NCI-H128 (cell line): ENCODE data around the gene RAI1.
"Not testable (repeated sequence)": the region's sequence is repeated elsewhere in the genome, so short reads cannot be mapped to it uniquely, and the experiment has no call there.

Source experiments
- DNase-seq: peaks from one replicate; lab custom pipeline; 2025; ENCODE audit not compliant: unreplicated experiment; lab: John Stamatoyannopoulos, UW

Gene RAI1

GRCh38 chr17:17663160-17664063 lies 17.8 kb upstream of the RAI1 start:
- DNase-seq: no peak

DNA sequence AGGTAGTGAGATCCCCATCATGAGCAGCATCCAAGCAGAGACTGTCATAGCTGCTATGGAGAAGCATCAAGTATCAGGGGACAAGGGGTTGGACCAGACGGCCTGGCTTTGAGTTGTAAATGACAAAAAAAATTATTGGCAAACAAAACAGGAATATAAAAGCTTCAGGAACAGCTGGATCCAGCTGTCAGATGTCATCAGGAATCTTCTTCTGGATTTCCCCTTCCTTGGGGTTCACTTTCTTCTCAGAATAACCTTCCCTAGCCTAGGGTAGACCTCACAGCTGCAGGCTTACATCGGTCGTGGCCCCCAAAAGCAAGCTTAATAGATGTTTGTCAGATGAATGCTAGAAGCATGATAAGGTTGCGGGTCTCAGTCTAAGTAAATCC lies 17.2 kb upstream of the RAI1 start:
- no peak for DNase-seq

DNA sequence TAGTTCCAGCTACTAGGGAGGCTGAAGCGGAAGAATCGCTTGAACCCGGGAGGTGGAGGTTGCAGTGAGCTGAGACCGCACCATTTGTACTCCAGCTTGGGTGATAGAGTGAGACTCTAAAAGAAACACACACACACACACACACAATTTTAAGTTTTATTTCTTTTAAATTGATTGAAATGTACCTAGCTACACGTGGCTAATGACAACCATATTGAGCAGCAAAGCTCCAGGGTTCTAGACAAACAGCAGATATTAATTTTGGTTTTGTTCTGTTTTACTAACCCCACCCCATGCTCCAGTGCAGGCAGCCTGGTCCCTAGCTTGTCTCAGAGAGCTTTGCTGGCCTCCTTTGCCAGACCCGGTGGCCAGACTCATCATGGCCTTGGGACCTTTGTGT lies 16.0 kb upstream of the RAI1 start:
- no peak for DNase-seq

GRCh38 chr17:17666111-17666714 lies 15.0 kb upstream of the RAI1 start:
- DNase-seq: no peak

DNA sequence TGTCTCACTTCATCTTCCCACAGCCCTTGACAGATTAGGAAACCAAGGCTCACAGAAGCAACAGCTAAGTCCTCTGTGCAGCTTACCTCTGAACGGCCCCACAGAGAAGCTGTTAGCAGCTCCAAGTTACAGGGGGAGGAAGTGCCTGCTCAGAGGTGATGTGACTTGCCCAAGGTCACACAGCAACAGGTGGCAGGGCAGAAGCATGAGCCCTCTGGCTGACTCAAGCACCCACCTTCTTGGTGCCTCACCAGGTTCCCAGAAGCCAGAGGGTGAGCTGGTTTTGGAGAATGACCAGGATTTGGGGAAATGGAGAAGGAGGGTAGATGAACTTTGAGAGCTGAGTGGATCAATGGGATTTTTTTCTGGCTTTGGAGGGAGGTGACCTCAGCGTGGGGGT lies 14.0 kb upstream of the RAI1 start:
- no peak for DNase-seq

- no peak for DNase-seq
Measured at GRCh38 chr17:17667947-17668346, 13.3 kb upstream of the RAI1 start.

- DNase-seq: no peak
Measured at GRCh38 chr17:17668358-17668757, 12.9 kb upstream of the RAI1 start.

DNA sequence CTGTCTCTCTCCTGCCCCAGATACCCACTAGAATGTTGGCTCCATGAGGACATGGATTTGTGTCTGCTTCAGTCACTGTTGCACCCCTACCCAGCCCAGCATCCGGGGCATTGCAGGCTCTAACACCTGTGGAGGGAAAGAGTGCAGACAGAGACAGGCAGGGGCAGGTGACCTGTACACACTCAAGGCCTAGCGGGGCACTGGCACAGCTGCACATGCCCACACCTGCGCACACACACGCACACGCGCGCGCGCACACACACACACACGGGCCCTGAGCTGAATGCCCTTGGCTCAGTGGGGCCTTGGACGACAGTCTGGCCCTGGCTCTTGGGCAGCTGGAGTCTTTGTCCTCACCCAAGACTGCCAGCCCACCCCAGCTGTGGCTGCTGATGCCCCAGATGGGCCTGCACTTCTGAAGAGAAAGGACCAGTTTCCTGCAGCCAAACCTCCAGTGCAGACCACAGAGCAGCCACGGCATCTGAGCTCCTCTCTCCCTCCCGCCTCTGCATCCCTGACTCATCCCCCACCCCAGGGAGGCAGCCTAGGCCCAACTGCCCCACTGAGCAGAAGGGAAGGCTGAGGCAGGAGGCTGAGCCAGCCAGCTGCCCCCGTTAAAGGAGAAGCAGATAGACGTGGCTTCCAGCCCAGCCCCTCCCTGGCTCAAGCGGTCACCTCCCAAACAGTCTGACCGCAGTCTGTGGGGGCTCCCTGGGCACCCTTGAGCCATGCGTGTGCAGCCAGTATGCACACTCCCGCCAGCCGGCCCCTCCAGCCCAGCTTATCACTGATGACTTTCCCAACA lies 12.3 kb upstream of the RAI1 start:
- no peak for DNase-seq

GRCh38 chr17:17669580-17670235 lies 11.6 kb upstream of the RAI1 start:
- no peak for DNase-seq

DNA sequence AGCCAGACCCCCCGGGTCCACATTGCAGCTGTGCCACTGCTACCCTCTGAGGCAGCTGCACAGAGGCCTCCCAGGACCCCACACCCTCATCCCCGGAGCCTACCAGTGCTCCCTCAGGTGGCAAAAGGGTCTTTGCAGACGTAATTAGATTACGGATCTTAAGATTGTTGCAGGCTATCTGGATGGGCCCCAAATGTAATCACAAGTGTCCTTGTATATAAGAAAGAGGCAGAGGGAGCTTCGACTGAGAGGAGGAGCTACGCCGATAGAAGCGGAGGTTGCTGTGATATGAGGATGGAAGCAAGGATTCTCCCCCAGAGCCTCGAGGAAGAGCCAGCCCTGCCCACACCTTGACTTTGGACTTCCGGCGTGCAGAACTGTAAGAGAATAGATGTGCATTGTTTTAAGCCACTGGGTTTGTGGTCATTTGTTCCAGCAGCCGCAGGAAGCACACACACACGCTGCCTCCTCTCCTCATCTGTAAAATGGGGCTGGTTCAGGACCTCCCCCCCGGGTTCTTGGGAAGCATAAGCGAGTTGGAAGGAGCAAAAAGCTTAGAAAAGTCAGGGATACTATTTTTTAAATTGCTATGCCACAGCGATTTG lies 10.5 kb upstream of the RAI1 start:
- DNase-seq: no peak

DNA sequence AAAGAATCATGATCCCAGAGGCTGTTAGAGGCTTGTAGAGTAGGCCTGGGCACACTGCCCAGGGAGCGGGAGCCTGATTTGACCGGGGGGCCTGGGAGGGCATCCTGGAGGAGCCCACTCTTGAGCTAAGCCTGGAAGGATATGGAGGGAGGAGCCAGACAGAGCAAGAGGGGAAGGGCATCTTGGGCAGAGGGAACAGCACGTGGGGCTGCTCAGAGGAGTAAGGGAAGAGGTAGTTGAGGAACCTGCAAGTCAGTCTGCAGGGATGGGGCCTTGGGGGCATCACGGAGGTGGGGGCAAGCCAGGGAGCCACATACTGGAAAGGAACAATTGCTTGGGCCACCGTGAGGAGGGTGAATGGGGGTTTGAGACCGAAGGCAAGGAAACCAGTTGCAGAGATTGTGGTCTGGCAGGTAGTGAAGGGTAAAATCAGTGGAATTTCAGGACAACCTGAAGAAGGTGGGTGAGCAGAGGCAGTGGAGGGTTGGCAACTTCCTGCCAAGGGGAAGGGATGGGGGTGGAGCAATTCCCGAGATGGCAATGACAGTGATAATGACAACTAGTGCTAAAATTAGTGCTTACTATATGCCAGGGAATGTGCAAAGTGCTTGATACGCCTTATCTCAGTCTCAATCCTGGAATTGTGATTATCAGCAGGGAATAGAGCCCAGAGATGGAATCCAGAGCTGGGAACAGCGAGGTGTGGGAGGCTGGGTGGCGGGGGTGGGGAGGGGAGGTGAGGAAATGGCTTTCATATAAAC lies 9.7 kb upstream of the RAI1 start:
- no peak for DNase-seq

GRCh38 chr17:17672453-17673368 lies 8.5 kb upstream of the RAI1 start:
- DNase-seq: no peak

GRCh38 chr17:17675416-17675815 lies 5.8 kb upstream of the RAI1 start:
- no peak for DNase-seq

- DNase-seq: no peak
Measured at GRCh38 chr17:17675925-17676534, 5.2 kb upstream of the RAI1 start.

- DNase-seq: no peak
Measured at GRCh38 chr17:17676752-17677151, 4.5 kb upstream of the RAI1 start.

- no peak for DNase-seq
Measured at GRCh38 chr17:17677299-17678040, 3.8 kb upstream of the RAI1 start.

DNA sequence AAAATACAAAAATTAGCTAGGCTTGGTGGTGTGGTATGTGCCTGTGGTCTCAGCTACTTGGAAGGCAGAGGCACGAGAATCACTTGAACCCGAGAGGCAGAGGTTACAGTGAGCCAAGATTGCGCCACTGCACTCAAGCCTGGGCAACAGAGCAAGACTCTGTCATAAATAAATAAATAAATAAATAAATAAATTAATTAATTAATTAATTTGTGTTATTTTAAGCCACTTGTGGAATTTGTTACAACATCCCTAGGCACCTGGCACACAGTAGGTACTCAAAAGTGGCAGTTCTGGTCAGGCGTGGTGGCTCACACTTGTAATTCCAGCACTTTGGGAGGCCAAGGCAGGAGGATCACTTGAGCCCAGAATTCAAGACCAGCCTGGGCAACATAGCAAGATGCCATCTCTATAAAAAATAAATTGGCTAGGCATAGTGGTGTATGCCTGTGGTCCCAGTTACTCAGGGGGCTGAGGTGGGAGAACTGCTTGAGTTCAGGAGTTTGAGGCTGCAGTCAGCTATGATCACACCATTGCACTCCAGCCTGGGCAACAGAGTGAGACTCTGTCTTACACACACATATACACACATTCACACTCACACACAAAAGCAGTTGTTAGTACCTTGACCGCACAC lies 3.1 kb upstream of the RAI1 start:
- not testable (repeated sequence) for DNase-seq
